Activated effector memory CD4-positive, alpha-beta T cell treated with anti-CD3 and anti-CD28 coated beads, Interleukin-2, amount 50 U/mL, for 16 hours (primary cell): Measurements from ENCODE around the gene OR6C2.
"Not testable (repeated sequence)": the region's sequence is repeated elsewhere in the genome, so short reads cannot be mapped to it uniquely, and the experiment has no call there.

Experiments used
- DNase-seq: peaks from one replicate; pipeline ENCODE4 v3.0.0-alpha.2; 2020

OR6C2 gene

DNA sequence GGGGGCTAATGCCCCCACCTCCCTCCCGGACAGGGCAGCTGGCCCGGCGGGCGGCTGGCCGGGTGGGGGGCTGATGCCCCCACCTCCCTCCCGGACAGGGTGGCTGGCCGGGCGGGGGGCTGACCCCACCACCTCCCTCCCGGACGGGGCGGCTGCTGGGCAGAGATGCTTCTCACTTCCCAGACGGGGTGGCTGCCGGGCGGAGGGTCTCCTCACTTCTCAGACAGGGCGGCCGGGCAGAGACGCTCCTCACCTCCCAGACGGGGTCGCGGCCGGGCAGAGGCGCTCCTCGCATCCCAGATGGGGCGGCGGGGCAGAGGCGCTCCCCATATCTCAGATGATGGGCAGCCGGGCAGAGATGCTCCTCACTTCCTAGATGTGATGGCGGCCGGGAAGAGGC lies 35.3 kb downstream of the OR6C2 start:
- DNase-seq: not testable (repeated sequence)

- DNase-seq: not testable (repeated sequence)
Measured at GRCh38 chr12:55484284-55484683, 40.4 kb downstream of the OR6C2 start.

- DNase-seq: no peak
Measured at GRCh38 chr12:55492078-55492477, 48.2 kb downstream of the OR6C2 start, which contains the start of gene OR6C68. TSS of gene OR6C68 (plus strand) at chr12:55492378. CDS start at chr12:55492378, 0 bp downstream.

- no peak for DNase-seq
Measured at GRCh38 chr12:55495490-55495889, 51.6 kb downstream of the OR6C2 start.

DNA sequence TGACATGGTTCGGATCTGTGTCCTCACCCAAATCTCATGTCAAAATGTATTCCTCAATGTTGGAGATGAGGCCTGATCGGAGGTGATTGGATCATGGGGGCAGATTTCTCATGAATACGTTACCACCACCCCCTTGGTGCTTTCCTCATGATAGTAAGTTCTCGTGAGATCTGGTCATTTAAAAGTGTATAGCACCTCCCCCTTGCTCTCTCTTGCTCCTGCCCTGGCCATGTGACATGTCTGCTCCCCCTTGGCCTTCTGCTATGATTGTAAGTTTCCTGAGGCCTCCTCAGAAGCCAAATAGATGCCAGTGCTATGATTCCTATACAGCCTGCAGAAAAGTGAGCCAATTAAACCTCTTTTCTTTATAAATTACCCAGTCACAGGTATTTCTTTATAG lies 55.4 kb downstream of the OR6C2 start:
- DNase-seq: no peak

DNA sequence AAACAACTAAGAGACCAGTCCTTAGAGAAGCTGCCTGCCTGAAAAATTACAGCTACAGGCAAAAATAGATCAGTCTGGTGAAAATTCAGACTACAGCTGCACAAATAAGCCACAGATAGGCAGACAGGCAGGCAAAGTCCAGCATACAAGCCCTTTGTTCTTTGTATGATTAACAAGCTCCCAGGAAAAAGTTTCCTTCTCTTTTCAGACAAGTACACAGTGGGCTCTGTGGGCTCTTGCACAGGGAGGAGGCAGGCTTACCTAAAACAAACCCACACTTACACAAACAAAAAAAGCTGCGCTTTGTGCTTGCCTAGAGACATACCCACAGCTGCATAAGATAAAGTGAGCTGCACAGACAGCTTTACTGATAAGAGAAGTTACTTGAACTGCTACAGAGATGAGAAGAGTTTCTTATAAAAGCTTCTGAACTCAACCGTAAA lies 56.0 kb downstream of the OR6C2 start:
- no peak for DNase-seq

GRCh38 chr12:55501601-55502000 lies 57.7 kb downstream of the OR6C2 start:
- DNase-seq: no peak
